Measurements from ENCODE around the gene WBP2. TPM values are rescaled to one million over a fixed set of nuclear protein-coding genes. Genes with fewer than 3 reads are reported as not detected.

WBP2 gene
- total and polyA plus RNA-seq, 4 donors: 67.2 to 195 (median 135) TPM

DNA sequence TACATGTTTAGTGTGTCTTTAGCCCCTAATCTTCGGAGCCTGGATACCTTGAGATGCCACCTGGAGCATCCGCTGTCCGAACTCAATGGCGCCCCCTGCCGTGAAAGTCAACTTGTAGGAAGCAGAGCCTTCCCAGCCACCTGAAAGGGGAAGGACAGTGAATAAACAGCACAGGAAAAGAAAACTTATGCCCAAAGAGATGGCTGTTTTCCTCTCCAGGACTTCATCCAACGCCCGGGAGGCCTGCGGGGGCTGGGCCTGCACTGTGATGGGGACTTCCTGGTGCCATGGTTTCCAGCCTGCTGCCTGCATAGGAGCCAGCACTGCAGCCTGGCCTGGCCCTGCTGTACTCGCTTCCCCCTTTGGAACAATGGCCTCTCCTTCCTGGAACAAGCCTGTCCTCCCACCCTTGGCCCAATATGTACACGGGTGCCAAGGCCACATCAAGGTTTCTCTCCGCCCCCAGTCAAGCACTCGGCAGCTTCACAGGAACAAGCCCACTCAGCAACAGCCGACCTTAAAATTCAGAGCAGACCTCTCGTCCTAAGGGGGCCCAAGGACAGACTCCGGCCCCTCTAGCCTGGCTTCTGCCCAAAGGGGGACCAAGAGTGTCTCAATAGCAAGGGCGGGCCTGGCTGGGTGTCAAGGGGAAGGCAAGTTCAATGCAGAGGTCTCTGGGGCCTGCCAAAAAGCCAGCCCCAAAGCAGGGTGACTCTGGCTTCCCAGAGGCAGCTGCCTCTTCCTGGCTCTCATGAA is 6.4 kb downstream of the WBP2 start:
- H3K36me3 ChIP-seq (ENCODE audit: control insufficient read depth in 4 of 4, insufficient read depth in 4 of 4, low read length in 4 of 4): peaks cover 0 to 52% (median 30%) of the 10 kb centered on the region in 4 donors
- TF ChIP-seq, protein P1, sequence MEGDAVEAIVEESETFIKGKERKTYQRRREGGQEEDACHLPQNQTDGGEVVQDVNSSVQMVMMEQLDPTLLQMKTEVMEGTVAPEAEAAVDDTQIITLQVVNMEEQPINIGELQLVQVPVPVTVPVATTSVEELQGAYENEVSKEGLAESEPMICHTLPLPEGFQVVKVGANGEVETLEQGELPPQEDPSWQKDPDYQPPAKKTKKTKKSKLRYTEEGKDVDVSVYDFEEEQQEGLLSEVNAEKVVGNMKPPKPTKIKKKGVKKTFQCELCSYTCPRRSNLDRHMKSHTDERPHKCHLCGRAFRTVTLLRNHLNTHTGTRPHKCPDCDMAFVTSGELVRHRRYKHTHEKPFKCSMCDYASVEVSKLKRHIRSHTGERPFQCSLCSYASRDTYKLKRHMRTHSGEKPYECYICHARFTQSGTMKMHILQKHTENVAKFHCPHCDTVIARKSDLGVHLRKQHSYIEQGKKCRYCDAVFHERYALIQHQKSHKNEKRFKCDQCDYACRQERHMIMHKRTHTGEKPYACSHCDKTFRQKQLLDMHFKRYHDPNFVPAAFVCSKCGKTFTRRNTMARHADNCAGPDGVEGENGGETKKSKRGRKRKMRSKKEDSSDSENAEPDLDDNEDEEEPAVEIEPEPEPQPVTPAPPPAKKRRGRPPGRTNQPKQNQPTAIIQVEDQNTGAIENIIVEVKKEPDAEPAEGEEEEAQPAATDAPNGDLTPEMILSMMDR (IDR thresholded peaks at IDR 0.05; ENCODE audit: control extremely low read depth, extremely low read depth): peak; percentile 49
- ATAC-seq (ENCODE audit: insufficient read depth, low FRiP score): no peak
- no peaks in the 10 kb centered on the region for H3K27me3 ChIP-seq (ENCODE audit: control insufficient read depth in 3 of 3, insufficient read depth in 3 of 3, low read length in 2 of 3)
- peak; percentile 58 to 74 (median 66) for DNase-seq
- no peak overlapping the region for H3K4me3 ChIP-seq
- WGBS, 2 donors: 37 to 49% methylated on average over 16 of the region's 16 CpGs
- peaks cover 0 to 48% (median 40%) of the 10 kb centered on the region in 5 donors for H3K4me1 ChIP-seq (ENCODE audit: control insufficient read depth in 5 of 5, insufficient read depth in 5 of 5, low read length in 5 of 5)
- no peaks in the 10 kb centered on the region for H3K9me3 ChIP-seq (ENCODE audit: control insufficient read depth in 4 of 4, insufficient read depth in 3 of 4, low read length in 3 of 4)
- H3K9ac ChIP-seq (ENCODE audit: insufficient read depth in 1 of 2, low read length in 2 of 2): peak overlapping the region in 1 of 2 donors; percentile 65
- peak overlapping the region; percentile 69 to 75 for H3K27ac ChIP-seq (ENCODE audit: low read depth in 1 of 2, low read length in 1 of 2)

DNA sequence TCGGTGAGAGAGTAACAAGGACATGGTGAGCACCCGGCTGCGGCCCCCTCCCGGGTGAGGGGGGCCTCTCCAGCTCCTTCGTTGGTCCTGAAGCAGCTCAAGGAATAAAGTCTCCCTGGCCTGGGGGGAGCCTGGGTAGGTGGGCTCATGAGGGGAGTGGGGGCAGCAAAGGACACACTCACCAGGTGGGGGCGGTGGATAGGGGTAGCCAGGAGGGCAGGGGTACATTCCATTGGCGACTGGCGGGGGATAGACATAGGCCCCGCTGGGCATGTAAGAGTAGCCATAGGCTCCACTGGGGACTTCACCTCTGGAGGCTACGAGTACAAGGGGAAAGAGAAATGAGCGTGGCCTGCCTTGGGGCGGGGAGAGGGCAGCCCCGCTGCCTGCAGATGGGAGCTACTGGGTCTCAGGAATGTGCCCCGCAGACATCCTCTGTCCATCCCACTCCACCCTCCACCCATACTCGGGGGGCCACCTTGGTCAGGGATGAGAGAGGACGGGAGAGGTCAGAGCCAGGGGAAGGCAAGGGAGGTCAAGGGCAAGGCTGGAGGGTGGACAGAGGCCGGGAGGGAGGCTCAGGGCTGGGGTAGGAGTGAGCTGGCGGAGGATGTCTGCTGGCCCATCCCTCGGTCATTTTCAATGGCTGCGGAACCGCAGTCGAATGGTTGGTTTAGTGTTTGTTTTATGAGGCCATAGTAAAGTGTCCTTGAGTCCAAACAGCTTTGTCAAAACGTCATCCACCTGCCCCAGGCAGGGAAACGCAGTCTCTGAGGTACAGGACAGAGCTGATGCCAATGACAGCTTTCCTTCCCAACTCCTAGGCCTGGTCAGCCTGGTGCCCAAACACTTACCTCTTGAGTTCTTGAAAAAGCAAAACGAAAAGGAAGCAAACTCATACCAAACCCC is 7.3 kb downstream of the WBP2 start:
- H3K9me3 ChIP-seq (ENCODE audit: control insufficient read depth in 4 of 4, insufficient read depth in 3 of 4, low read length in 3 of 4): no peaks in the 10 kb centered on the region
- H3K4me1 ChIP-seq (ENCODE audit: control insufficient read depth in 5 of 5, insufficient read depth in 5 of 5, low read length in 5 of 5): peaks cover 0 to 51% (median 38%) of the 10 kb centered on the region in 5 donors
- no peak overlapping the region for H3K4me3 ChIP-seq
- peak overlapping the region in 1 of 2 donors; percentile 65 for H3K9ac ChIP-seq (ENCODE audit: insufficient read depth in 1 of 2, low read length in 2 of 2)
- H3K36me3 ChIP-seq (ENCODE audit: control insufficient read depth in 4 of 4, insufficient read depth in 4 of 4, low read length in 4 of 4): peaks cover 0 to 52% (median 30%) of the 10 kb centered on the region in 4 donors
- ATAC-seq (ENCODE audit: insufficient read depth, low FRiP score): no peak
- no peaks in the 10 kb centered on the region for H3K27me3 ChIP-seq (ENCODE audit: control insufficient read depth in 3 of 3, insufficient read depth in 3 of 3, low read length in 2 of 3)
- TF ChIP-seq, protein P1 (IDR thresholded peaks at IDR 0.05; ENCODE audit: control extremely low read depth, extremely low read depth): no peak
- peak overlapping the region in 1 of 2 donors; percentile 71 for H3K27ac ChIP-seq (ENCODE audit: low read depth in 1 of 2, low read length in 1 of 2)
- WGBS, 2 donors: 84 to 90% methylated on average over 25 of the region's 25 CpGs
- DNase-seq: no peak

DNA sequence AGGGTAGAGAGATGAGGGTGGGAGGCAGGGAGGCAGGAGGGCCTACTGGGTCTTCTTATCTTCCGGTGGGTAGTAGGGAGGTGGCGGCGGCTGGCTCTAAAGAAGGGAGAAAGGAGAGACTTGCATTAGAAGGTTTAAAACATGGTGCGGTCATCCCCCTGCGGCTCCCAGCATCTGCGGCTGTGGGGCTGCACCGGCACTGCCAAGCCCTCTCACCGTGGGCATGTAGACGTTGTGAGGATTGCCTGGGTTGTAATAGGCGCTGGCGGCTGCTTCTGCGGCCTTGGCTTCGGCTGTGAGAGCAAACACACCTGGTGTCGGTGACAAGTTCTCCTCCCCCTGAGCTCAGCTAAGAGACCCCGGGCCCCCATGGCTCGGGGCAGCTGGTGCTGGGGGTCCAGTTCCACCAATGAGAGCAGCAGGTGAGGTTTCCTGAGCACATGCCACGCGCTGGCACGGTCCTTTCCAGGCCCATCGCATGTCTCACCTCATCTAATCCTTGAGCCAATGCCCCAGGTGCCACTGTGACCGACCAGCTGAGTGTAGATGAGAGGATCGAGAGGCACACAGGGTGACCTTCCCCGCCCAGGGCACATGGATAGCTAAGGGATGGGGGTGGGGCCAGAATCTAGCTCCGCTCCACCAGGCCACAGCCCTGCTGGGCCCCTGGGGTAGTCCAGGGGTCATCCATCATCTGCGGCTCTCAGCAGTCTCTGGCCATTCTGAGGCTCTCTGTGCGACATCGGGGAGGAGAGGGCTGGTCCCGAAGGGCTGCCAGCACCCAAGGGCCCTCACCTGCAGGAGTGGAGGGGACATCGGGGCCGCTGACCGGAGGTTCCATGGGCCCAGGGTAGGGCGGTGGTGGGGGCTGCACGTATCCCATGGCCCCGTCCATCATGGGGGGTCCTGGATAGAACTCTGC is 8.2 kb downstream of the WBP2 start:
- 88 to 90% methylated on average over 34 of the region's 34 CpGs for WGBS, 2 donors
- DNase-seq (no peak), ATAC-seq (ENCODE audit: insufficient read depth, low FRiP score) (no peak)
- no peaks in the 10 kb centered on the region for H3K9me3 ChIP-seq (ENCODE audit: control insufficient read depth in 4 of 4, insufficient read depth in 3 of 4, low read length in 3 of 4)
- TF ChIP-seq, protein P1 (IDR thresholded peaks at IDR 0.05; ENCODE audit: control extremely low read depth, extremely low read depth): no peak
- H3K4me1 ChIP-seq (ENCODE audit: control insufficient read depth in 5 of 5, insufficient read depth in 5 of 5, low read length in 5 of 5): peaks cover 0 to 51% (median 38%) of the 10 kb centered on the region in 5 donors
- peak overlapping the region in 1 of 2 donors; percentile 71 for H3K27ac ChIP-seq (ENCODE audit: low read depth in 1 of 2, low read length in 1 of 2)
- no peak overlapping the region for H3K9ac ChIP-seq (ENCODE audit: insufficient read depth in 1 of 2, low read length in 2 of 2)
- peaks cover 0 to 52% (median 30%) of the 10 kb centered on the region in 4 donors for H3K36me3 ChIP-seq (ENCODE audit: control insufficient read depth in 4 of 4, insufficient read depth in 4 of 4, low read length in 4 of 4)
- H3K27me3 ChIP-seq (ENCODE audit: control insufficient read depth in 3 of 3, insufficient read depth in 3 of 3, low read length in 2 of 3): no peaks in the 10 kb centered on the region
- H3K4me3 ChIP-seq: no peak overlapping the region
